Fibroblast of mammary gland (primary cell): Measurements from ENCODE around the gene SAXO1.

Experiments used
- DNase-seq: peaks from one replicate; pipeline ENCODE4 v3.0.0-alpha.2; 2010; ENCODE audit warnings: low read depth
- H3K4me3 ChIP-seq: 2 replicates; pipeline ENCODE4 v1.5.1; 2011; ENCODE audit warnings: low read depth, mild to moderate bottlenecking, low read length, moderate library complexity; ENCODE audit not compliant: control insufficient read depth
- TF ChIP-seq, protein P1 (sequence below): conservative IDR thresholded peaks from 2 replicates; pipeline ENCODE4 v1.5.1; 2011; ENCODE audit warnings: low read depth, low read length, inconsistent platforms; ENCODE audit not compliant: control insufficient read depth, insufficient read depth

Gene SAXO1

DNA sequence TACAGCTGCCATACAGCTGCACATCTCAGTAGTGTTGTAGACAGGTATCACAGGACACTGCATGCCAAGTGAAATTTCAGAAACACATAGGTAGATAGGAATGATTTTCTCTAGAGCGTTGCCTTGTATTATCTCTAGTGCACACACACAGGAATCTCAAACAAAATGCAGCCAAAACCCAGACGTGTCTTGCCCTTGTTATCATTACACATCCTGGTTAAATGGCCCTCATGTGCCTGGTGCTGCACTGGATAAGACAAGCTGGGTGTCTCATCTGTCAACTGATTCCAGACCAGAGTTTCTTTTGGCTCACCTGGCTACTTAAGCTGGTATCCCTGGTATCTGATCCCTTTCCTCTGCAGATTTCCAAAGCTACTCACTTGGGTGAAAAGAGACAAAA lies 59.7 kb downstream of the SAXO1 start:
- DNase-seq = no peak
- TF ChIP-seq, protein P1, sequence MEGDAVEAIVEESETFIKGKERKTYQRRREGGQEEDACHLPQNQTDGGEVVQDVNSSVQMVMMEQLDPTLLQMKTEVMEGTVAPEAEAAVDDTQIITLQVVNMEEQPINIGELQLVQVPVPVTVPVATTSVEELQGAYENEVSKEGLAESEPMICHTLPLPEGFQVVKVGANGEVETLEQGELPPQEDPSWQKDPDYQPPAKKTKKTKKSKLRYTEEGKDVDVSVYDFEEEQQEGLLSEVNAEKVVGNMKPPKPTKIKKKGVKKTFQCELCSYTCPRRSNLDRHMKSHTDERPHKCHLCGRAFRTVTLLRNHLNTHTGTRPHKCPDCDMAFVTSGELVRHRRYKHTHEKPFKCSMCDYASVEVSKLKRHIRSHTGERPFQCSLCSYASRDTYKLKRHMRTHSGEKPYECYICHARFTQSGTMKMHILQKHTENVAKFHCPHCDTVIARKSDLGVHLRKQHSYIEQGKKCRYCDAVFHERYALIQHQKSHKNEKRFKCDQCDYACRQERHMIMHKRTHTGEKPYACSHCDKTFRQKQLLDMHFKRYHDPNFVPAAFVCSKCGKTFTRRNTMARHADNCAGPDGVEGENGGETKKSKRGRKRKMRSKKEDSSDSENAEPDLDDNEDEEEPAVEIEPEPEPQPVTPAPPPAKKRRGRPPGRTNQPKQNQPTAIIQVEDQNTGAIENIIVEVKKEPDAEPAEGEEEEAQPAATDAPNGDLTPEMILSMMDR = no peak
- H3K4me3 ChIP-seq = no peak overlapping the region

DNA sequence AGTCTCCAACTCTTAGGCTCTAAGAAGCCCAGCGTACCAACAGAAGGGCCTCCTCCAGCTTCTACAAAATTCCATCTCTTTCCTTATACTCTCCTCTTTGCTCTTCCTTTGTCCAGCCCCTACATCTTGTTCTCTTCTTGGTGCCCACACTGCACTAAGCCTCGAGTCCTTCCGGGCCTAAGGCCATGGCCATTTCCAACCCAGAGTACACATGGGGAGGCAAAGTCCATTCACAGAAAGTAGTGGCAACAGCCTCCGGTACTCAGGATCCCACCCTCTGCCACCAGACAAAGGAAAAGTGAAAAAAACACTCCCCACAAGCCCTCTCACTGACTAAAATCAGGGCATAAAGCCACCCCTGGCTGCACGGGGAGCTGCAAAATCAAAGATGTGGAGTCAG lies 60.3 kb downstream of the SAXO1 start:
- DNase-seq = no peak
- no peak overlapping the region for H3K4me3 ChIP-seq
- TF ChIP-seq, protein P1 = no peak

DNA sequence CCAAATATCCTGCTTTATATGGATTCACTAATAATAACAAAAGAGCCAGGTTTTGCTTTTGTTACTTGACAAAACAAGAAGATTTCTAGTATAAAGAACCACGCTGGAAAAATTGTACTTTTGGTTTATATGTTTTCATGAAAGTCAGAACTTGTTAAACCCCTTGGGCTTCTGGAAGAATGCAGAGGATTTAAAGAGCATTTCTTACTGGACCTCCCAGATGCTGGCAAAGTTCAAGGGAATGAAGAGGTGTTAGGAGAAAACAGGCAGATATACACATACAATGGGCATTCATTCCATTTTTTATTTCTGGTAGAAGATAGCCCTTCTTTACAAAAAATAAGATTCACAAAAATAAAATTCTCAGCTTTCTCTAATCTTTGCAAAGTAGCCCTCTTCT lies 61.1 kb downstream of the SAXO1 start:
- TF ChIP-seq, protein P1 = no peak
- DNase-seq = no peak
- H3K4me3 ChIP-seq = no peak overlapping the region

DNA sequence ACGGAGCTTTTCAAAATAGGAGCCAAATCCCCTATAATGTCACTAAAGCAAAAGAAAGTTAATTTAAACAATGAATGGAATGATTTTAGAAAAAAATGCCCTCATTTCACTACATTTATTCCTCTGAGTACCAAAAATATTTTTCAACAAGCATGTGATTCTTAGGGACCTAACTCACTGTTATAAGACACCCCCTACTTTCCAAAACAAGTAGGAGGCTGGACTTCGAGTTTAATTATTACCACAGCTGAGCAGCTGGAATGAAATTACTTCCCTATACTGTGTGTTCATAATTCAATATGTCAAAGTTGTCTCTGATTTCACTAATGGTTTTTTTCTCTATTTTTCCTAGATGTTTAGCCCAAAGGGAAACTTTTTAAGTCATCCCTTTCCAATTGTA lies 61.6 kb downstream of the SAXO1 start:
- TF ChIP-seq, protein P1 = no peak
- DNase-seq = no peak
- H3K4me3 ChIP-seq = no peak overlapping the region

DNA sequence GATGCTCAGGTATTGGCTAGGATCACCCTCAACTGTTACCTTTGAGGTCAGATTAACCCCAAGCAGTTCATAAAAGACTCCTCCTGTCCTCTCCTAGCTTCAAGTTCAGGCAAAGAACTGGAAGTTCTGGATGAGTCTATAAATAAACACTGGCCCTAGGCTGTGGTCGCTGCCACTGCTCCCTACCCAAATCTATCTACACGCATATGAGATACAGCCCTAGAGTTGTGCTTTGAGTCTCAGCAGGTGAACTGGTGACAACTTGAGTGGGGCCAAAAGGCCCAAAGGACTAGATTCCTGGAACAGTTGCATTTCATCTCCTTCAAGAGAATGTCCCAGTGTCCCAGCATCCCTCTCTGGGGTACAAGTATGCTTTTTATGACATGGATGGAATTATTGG lies 62.6 kb downstream of the SAXO1 start:
- H3K4me3 ChIP-seq = no peak overlapping the region
- TF ChIP-seq, protein P1 = no peak
- DNase-seq = no peak

DNA sequence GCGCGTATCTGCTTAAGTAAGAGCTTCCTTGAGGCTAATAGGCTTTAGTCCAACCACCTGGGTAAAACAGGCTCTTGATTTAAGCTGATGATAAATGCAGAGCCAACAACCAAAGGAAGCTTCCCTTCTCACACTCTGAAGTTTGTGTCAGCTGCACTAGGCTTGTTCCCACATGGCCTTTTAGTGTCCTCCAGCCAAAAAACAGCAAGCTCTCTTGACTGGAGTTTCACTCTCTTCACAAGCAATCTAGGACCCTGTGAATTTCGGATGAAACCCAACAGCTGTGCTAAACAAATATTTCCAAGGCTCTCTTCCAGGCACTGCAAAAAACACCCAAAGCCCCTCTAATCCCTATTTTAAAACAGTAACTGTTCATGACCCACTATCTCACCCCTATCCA lies 63.9 kb downstream of the SAXO1 start:
- H3K4me3 ChIP-seq = no peak overlapping the region
- DNase-seq = no peak
- TF ChIP-seq, protein P1 = no peak

DNA sequence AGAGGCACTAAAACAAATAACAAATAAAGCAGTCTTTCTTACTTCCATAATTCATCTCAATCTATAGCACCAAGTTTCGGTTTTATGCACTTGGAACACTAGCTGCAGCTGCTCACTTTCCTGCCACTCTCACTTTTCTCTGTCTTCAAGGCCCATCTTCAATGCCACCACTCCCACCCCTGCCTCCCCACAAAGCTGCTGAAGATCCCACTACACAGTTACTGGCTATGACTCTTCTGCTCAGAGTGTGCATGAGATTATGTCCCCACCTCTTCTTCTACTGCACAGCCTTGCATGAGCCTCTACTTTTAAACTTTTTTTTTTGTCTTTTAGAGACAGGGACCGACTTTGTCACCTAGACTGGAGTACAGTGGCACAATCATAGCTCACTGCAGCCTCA lies 77.4 kb downstream of the SAXO1 start:
- DNase-seq = no peak
- no peak overlapping the region for H3K4me3 ChIP-seq
- TF ChIP-seq, protein P1 = no peak
